LNCAP (cell line): ENCODE measurements around the gene NDUFAF8.

Source experiments
- CTCF ChIP-seq: fragments of 450-650 bp; IDR thresholded peaks from 2 replicates; pipeline ENCODE4 v1.5.1; 2017; ENCODE audit warnings: mild to moderate bottlenecking

Gene NDUFAF8

GRCh38 chr17:81257533-81257932, 18.4 kb downstream of the NDUFAF8 start:
- no peak for TF ChIP-seq CTCF

GRCh38 chr17:81258292-81258691, 19.2 kb downstream of the NDUFAF8 start:
- no peak for TF ChIP-seq CTCF

- TF ChIP-seq CTCF = no peak
Observed at GRCh38 chr17:81259058-81259605, 20.0 kb downstream of the NDUFAF8 start.

GRCh38 chr17:81260171-81260570, 21.1 kb downstream of the NDUFAF8 start:
- TF ChIP-seq CTCF = no peak

GRCh38 chr17:81260641-81261040, 21.5 kb downstream of the NDUFAF8 start:
- no peak for TF ChIP-seq CTCF

- TF ChIP-seq CTCF = no peak
Observed at GRCh38 chr17:81261096-81261495, 22.0 kb downstream of the NDUFAF8 start.

GRCh38 chr17:81261582-81262336, 22.6 kb downstream of the NDUFAF8 start:
- no peak for TF ChIP-seq CTCF
